HEK293 (cell line): Measurements from ENCODE around the gene PEX5L.

Experiments
- IKZF3 ChIP-seq: fragments of 450-650 bp; IDR thresholded peaks from 2 replicates; pipeline ENCODE4 v1.5.0; 2018; ENCODE audit warnings: missing biosample characterization, mild to moderate bottlenecking, missing genetic modification characterization, moderate library complexity
- KLF16 ChIP-seq: fragments of 450-650 bp; formaldehyde crosslinking; IDR thresholded peaks from 2 replicates; pipeline ENCODE4 v1.5.1; 2017; ENCODE audit warnings: missing biosample characterization, missing genetic modification characterization
- ZNF23 ChIP-seq: fragments of 450-650 bp; formaldehyde crosslinking; IDR thresholded peaks from 2 replicates; pipeline ENCODE4 v1.5.1; 2016; ENCODE audit warnings: missing biosample characterization, missing genetic modification characterization, borderline replicate concordance
- ZNF354C ChIP-seq: fragments of 450-650 bp; formaldehyde crosslinking; IDR thresholded peaks from 2 replicates; pipeline ENCODE4 v1.5.1; 2016; ENCODE audit warnings: missing biosample characterization, missing genetic modification characterization, low read depth, borderline replicate concordance
- ZNF768 ChIP-seq: fragments of 450-650 bp; formaldehyde crosslinking; IDR thresholded peaks from 2 replicates; pipeline ENCODE4 v1.5.1; 2018; ENCODE audit warnings: missing biosample characterization, mild to moderate bottlenecking, missing genetic modification characterization
- ZSCAN16 ChIP-seq: fragments of 450-650 bp; formaldehyde crosslinking; IDR thresholded peaks from 2 replicates; pipeline ENCODE4 v1.5.1; 2016; ENCODE audit warnings: missing biosample characterization, missing genetic modification characterization
- TF ChIP-seq, protein P1 (sequence below): fragments of 450-650 bp; formaldehyde crosslinking; IDR thresholded peaks from 2 replicates; pipeline ENCODE4 v1.5.1; 2016; ENCODE audit warnings: missing biosample characterization, missing genetic modification characterization
- TF ChIP-seq, protein P2 (sequence below): fragments of 450-650 bp; formaldehyde crosslinking; IDR thresholded peaks from 2 replicates; pipeline ENCODE4 v1.5.1; 2016; ENCODE audit warnings: missing biosample characterization, missing genetic modification characterization
- TF ChIP-seq, protein P3 (sequence below): fragments of 450-650 bp; formaldehyde crosslinking; IDR thresholded peaks from 2 replicates; pipeline ENCODE4 v1.5.1; 2016; ENCODE audit warnings: missing biosample characterization, missing genetic modification characterization
- TF ChIP-seq, protein P4 (sequence below): fragments of 450-650 bp; formaldehyde crosslinking; IDR thresholded peaks from 2 replicates; pipeline ENCODE4 v1.5.1; 2016; ENCODE audit warnings: missing biosample characterization, missing genetic modification characterization, low read depth

DNA sequence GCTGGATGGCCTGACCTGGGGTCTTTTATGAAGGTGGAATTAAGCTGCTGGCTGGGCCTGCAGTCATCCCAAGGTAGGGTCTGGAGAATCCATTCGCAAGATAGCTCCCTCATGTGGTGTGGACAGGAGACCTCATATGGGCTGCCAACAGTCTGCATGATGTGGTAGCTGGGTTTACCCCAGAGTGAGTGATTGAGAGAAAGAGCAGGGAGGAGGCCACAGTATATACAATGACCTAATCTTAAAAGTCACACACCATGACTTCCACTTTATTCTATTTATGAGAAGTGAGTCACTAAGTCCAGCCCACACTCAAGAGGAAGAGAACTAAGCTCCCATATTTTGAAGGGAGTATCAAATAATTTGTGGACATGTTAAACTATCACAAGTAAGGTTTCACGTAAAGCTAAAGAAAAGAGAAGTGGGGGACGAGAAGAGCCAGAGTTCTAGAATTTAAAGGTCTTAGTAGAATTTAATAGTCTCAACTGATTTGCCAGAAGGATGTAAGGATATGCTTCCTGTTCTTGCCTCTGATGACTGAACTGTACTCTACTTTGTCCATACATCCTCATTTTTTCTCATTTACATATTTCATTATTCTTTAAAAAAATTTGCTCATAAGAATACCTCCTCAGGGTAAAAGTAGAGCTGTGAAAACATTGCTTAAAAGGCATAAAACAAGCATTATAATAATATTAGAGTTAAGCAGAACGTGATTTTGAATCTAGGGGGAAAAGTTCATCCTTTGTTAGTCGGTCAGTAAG lies 184.4 kb downstream of the PEX5L start:
- TF ChIP-seq, protein P1, sequence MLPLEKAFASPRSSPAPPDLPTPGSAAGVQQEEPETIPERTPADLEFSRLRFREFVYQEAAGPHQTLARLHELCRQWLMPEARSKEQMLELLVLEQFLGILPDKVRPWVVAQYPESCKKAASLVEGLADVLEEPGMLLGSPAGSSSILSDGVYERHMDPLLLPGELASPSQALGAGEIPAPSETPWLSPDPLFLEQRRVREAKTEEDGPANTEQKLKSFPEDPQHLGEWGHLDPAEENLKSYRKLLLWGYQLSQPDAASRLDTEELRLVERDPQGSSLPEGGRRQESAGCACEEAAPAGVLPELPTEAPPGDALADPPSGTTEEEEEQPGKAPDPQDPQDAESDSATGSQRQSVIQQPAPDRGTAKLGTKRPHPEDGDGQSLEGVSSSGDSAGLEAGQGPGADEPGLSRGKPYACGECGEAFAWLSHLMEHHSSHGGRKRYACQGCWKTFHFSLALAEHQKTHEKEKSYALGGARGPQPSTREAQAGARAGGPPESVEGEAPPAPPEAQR (tag by site-specific recombination): no peak
- TF ChIP-seq ZNF23 (tag by site-specific recombination): no peak
- TF ChIP-seq, protein P2, sequence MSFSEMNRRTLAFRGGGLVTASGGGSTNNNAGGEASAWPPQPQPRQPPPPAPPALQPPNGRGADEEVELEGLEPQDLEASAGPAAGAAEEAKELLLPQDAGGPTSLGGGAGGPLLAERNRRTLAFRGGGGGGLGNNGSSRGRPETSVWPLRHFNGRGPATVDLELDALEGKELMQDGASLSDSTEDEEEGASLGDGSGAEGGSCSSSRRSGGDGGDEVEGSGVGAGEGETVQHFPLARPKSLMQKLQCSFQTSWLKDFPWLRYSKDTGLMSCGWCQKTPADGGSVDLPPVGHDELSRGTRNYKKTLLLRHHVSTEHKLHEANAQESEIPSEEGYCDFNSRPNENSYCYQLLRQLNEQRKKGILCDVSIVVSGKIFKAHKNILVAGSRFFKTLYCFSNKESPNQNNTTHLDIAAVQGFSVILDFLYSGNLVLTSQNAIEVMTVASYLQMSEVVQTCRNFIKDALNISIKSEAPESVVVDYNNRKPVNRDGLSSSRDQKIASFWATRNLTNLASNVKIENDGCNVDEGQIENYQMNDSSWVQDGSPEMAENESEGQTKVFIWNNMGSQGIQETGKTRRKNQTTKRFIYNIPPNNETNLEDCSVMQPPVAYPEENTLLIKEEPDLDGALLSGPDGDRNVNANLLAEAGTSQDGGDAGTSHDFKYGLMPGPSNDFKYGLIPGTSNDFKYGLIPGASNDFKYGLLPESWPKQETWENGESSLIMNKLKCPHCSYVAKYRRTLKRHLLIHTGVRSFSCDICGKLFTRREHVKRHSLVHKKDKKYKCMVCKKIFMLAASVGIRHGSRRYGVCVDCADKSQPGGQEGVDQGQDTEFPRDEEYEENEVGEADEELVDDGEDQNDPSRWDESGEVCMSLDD: no peak
- TF ChIP-seq, protein P3, sequence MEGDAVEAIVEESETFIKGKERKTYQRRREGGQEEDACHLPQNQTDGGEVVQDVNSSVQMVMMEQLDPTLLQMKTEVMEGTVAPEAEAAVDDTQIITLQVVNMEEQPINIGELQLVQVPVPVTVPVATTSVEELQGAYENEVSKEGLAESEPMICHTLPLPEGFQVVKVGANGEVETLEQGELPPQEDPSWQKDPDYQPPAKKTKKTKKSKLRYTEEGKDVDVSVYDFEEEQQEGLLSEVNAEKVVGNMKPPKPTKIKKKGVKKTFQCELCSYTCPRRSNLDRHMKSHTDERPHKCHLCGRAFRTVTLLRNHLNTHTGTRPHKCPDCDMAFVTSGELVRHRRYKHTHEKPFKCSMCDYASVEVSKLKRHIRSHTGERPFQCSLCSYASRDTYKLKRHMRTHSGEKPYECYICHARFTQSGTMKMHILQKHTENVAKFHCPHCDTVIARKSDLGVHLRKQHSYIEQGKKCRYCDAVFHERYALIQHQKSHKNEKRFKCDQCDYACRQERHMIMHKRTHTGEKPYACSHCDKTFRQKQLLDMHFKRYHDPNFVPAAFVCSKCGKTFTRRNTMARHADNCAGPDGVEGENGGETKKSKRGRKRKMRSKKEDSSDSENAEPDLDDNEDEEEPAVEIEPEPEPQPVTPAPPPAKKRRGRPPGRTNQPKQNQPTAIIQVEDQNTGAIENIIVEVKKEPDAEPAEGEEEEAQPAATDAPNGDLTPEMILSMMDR (tag by site-specific recombination): no peak
- TF ChIP-seq ZSCAN16 (tag by site-specific recombination): no peak
- TF ChIP-seq KLF16 (tag by site-specific recombination): no peak
- TF ChIP-seq, protein P4, sequence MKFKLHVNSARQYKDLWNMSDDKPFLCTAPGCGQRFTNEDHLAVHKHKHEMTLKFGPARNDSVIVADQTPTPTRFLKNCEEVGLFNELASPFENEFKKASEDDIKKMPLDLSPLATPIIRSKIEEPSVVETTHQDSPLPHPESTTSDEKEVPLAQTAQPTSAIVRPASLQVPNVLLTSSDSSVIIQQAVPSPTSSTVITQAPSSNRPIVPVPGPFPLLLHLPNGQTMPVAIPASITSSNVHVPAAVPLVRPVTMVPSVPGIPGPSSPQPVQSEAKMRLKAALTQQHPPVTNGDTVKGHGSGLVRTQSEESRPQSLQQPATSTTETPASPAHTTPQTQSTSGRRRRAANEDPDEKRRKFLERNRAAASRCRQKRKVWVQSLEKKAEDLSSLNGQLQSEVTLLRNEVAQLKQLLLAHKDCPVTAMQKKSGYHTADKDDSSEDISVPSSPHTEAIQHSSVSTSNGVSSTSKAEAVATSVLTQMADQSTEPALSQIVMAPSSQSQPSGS (tag by site-specific recombination): no peak
- no peak for TF ChIP-seq IKZF3 (tag by site-specific recombination)
- TF ChIP-seq ZNF768 (tag by site-specific recombination): no peak
- TF ChIP-seq ZNF354C: no peak
